Ammon's horn (tissue), 1 donor: ENCODE data around the gene FANCI.

Experiments used
- DNase-seq: peaks from one replicate; pipeline ENCODE4 v3.0.0-alpha.2; 2016; ENCODE audit warnings: low spot score

Gene FANCI

DNA sequence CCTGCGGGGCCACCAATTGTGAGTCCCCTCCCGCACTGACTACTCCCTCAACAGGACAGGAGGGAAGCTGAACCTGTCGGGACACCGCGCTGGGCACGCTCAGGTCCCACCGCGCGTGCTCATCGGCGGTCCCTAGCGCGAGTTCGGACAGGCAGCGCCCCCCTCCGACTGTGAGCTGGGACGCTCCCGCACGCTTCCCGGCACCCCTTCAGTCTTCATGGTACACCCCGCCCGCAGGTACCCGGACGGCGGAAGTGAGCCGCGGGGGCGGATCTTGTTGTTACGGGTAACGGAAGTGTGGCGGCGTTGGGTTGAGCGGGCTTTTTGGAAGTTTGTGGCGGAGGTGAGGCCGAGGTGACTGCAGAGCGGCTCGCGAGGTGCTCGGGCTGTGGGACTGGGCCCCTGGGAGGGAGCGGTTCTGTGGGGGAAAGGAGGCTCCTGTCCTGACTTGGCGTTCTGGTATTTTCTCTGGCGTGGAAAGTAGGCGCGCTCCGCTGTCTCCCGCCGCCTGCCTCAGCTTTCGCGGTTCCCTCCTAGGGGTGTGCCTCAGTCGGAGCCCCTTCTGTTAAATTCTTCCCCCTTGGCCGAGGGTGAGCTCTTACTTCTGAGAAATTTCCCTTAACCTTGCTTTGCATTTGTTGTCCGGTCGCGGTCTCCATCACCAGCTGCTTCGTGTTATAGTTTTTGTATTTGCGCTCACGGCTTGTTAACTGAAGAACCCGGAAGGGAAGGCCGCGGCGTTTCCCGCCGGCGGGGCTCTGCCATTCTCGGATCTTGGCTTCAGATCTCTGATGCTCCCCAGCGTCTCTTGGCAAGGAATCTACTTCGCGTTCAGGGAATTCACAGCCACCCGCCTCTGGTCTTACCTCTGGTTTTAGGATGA is at the start of gene FANCI:
TSS of gene FANCI (plus strand) at position 289 of the 883 bp plus-strand sequence. CDS start 3,669 bp downstream, outside the sequence.
- peak; percentile 95 for DNase-seq

DNA sequence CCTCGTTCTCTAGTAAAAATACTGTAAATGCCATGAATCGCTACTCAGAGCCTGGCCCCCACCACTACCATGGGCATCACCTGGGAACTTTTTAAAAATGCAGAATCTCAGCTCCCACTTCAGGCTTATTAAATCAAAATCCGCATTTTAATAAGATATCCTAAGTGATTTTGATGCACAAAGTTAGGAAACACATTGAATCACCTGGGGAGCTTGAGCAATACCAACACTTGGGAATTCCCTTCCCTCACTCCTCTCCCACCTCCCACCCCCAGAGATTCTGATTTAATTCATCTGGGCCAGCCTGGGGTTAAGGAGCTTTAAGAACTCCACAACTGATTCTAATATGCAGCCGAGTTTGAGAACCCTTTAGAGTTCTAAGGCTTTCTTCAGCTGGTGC is 49.2 kb upstream of the FANCI start:
- DNase-seq = no peak

DNA sequence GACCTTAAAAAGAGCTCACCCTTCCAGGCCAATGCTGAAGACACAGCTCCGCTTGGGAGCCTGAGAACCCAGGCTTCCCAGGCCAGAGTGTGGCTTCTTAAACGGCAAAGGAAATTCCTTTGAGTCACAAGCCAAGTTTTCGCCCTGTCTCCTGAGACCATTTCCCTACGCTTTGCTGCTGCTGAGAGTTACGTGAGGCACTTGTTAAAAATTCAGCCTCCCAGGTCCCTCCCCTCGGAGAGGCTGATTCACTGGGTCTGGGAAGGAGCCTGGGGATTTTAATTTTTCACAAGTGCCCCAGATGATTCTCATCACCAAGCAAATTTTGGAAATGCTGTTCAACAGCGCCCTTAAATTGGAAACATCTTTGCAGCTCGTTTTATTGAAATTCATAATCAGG is 47.9 kb upstream of the FANCI start:
- no peak for DNase-seq

DNA sequence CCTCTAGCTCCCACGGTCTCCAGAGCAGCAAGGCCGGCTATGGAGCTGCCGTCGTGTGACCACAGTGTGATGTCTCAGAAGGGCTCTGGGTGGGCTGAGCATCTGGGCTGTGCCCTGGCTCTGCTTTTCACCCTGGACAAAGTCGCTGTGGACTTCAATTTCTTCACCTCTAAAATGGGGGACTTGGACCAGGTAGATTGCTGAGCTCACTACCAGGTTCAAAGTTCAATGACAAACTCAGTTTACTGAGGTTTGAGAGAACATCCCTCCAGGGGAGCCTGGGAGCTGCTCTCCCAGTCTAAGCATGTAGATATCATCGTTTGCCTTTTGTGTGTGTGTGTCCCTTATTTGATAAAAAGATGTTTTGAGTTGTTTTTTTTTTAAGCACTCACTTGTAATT is 47.5 kb upstream of the FANCI start:
- DNase-seq = no peak

DNA sequence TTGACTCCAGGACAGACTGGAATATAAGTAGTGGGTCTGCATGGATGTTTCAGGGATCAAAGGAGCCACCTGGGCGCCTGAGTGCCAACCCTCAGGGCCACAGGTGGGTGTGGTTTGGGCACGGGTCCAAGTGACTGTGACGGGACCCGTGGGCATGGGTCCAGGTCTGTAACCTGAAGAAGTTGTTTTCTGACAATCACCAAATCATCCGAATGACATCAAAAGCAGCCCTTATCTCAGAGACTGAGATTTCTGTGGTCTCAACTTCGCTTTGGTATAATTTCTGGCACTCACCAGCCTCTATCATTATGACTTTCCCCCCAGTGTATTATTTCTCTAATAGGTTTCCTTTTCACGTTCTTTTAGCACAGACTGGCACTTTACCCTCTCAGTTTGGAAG is 46.8 kb upstream of the FANCI start:
- no peak for DNase-seq

DNA sequence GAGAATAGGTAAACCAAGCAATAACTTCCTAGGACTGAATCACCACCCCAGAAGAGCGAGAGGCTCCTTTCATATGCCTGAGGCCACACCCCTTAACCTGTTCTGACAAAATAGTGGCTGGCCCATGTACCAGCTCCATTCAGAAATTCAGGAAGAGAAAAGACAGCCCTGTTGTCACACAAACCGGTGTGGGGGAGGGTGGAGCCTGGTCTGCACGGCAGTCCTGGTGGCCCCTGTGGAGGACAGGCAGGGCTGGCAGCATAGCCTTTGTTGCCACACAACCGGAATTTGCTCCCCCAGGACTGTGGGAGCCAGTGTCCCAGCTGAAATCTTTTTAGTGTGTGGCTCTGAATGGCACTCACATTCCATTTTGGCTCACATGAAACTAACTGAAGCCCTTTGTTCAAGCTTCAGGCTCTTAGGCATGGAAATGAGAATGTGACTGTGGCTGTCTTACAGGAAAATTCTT is 46.2 kb upstream of the FANCI start:
- DNase-seq = peak; percentile 92

DNA sequence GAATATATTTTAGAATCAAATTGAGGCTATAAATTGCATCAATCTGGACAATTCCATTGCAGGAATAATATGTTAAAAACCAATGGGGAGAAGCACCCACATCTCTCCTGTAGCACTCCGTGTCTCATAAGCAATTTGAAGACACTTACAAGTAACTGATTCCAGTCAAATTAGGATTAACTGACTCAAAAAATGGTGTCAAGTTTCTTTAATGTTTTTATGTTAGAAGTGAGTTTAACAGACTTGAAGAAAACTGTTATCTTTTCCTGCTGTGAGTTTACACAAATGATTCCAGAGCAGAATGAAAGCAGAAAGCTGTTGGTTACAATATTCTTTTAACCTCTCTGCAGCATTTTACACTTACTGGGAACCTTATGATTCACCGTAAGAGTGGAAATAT is 45.6 kb upstream of the FANCI start:
- no peak for DNase-seq

DNA sequence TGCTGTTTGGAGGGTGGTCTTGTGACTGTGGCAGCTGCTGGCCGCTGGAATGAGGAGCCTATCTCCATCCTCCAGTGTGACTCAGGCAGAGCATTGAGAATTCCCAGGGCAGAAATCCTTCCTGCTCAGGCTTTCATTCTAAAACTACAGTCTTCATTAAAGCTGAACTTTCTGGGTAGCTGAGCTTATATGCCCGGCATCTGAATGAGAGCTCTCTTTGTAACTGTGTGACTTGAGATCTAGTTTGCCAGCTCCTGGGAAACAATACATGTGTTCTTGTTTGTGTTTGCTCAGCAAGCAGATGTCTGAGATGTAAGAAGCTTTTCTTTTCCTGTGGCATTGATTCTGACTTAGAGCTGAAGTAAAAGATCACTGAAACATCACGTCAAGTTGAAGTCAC is 44.8 kb upstream of the FANCI start:
- peak; percentile 86 for DNase-seq

DNA sequence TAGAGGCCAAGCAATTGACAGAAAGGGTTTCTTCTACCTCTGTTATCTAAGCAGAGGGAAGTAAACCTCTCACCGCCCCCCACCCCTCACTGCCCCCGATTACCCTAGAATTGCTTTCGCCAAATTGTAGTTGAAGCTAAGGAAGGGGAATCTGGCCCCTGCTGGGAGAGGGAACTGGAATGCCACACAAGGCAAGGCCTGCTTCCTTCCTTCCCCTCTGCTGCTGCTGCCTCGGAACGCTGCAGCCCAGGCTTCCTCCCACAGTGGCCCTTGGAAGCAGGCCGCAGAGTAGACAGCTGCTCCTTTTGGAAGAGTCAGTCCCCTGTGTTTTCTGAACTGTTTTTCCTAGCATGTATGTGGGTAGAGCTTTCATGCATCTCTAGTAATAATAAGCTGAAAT is 44.0 kb upstream of the FANCI start:
- DNase-seq = peak; percentile 74

DNA sequence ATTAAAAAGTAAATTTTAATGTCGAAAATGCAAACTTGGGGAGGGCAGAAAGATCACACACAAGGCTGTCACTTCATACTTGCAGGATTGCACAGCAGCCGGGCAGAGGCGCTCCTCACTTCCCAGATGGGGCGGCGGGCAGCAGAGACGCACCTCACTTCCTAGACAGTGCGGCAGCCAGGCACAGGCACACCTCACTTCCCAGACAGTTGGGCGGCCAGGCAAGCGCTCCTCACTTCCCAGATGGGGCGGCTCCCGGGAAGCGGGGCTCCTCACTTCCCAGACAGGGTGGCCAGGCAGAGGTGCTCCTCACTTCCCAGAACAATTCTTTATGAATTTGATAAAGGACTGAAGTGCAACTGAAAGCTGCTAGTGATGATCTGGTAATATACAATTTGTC is 43.6 kb upstream of the FANCI start:
- DNase-seq = no peak

DNA sequence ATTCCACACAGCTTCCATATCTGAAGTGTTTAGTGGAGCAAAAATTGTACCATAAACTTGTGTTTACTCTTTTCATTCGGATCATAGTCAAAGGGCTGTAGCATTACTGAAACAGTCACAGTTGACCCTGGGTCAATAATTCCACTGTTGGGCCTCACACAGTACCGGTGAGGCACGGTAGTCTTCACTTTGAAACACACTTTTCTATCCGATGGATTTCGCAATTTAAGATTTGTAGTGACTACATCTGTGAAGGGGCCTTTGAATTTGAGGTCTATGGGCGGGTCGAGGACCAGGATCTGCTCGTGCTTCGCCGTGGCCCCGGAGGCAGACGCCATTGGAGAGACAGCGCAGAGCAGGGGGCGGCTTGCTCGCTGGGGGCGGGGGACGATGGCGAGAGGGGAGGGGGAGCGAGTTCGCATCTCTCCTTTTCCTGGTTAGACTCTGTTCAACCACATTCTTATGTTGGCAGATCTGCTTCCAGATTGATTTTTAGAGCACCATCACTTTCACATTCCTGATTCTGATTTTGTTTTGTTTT is 42.2 kb upstream of the FANCI start:
- no peak for DNase-seq

DNA sequence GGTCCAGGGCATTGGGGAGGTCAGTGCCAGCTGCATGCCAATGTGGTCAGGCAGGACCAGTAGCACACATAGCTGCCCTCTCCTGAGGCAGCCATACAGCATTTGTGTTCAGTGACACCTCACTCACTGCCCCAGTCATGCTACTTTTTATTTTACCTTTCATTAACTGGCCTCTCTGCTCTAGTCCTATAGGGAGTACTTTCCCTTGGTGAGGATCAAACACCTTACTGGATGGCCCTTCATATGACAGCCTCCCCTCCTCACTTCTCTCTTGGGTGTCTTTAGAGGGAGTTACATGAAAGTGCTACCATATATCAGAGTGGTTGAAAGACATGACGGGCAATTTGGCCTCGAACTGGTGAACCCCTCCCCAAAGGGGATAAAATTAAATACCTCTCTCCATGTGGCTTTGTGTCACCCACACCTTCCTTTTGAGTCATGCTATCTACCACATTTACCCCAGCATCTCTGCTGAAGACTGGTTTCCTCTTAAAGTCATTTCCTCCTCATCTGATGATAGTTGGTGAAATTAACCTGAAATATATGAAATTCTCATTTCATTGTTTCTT is 40.0 kb upstream of the FANCI start:
- no peak for DNase-seq

DNA sequence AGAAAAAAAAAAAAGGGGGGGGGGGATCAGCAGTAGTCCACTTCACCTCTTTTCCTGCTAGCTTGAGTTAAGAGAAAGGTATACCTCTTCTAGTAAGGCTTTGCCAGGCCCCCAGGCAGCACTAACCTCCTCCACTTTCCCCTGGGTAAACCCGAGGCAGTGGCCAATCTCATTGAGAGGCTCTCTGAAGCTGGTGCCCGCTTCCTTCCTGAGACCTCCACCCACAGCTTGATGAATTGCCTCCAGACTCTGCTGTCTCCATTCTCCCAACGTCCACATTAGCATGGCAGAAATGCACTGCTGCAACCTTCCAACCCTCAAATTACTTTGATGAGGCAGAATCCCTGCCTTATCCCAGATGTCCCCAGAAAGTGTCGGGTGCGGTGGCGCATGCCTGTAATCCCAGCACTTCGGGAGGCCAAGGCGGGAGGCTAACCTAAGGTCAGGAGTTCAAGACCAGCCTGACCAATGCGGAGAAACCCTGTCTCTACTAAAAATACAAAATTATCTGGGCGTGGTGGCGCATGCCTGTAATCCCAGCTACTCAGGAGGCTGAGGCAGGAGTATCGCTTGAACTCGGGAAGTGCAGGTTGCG is 37.7 kb upstream of the FANCI start:
- no peak for DNase-seq

DNA sequence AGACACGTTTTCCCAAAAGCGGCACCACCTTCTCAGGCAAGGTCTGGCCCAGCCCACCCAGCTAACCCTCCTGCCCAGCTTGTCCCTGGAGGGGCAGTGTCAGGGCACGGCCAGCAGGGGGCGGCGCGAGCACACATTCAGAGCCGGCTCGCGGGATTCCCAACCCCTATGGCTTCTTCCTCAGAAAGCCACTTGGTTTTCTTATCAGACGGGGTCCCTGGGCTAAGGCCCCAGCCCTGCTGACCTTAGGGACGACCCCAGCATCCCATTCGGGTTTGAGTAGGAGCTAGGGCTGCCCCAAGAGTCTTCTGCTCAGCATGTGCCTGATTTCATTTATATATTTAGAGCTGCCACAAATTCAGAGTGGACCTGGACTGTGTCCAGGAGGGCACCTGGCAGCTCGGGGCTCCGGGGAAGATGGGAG is 36.9 kb upstream of the FANCI start:
- DNase-seq = peak; percentile 84

DNA sequence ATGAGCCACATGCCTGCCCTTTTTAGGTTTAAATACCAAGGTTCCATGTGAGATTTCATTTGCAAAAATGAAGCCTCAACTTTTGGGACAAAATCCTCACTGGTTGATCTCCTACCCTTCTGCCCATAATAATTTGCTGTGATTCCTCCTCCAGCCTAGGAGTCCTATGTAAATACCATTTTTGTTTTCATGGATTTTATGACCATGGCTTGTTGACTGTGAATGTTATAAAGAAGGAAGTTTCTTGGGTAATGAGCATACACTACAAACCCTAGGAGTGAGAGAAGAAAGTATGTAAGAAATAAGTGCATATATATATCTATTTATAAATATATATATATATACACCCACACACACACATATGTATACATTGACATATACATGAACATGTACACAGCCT is 35.5 kb upstream of the FANCI start:
- no peak for DNase-seq

DNA sequence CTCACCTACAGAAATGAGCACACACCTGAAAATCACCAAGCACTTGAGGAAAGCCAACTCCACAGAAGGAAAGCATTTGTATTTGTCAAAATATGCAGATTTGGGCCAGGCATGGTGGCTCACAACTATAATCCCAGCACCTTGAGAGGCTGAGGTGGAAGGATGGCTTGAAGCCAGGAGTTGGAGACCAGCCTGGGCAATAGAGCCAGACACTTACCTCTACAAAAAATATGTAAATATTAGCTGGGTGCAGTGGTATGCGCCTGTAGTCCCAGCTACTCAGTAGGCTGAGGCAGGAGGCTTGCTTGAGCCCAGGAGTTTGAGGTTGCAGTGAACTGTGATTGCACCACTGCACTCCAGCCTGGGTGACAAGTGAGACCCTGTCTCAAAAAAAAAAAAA is 34.7 kb upstream of the FANCI start:
- no peak for DNase-seq

DNA sequence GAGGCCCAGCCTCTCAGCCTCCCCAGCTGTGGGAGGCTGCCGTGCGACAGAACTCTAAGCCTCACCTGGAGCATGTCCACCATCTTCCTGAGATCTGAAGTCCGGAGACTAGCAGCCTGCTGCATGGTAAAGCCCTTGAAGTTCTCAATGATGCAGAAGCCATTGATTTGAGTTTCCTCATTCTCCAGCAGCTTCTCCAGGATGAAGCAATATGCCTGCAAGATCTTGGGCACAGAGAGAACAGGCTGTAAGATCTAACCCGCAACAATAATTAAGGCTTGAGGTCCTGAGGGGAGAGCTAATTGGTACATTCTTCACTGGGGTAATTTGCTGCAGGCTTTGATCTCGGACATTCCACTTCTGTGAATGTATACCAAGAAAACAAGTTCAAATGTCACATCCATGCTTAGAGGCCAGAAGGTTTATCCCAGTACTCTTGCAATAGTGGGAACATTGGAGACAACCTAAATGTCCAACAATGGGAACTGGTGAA is 32.1 kb upstream of the FANCI start:
- DNase-seq = no peak

DNA sequence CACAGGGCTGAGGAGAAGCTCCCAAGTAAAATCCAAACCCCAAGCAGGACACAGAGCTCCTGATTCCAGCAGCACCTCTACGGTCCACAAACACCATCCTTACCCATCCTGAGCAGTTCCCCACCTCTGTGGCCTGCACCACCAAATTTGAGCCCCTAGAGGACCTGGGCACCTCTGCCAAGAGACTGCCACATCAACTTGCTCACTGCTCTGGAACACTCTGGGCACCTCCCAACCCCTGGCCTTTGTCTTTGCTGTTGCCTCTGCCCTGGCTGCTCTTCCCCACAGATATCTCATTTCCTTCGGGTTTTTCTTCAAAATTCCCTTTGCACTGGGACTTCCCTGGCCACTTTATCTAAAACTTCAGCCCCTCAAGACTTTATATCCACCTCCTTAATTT is 28.2 kb upstream of the FANCI start:
- DNase-seq = no peak

DNA sequence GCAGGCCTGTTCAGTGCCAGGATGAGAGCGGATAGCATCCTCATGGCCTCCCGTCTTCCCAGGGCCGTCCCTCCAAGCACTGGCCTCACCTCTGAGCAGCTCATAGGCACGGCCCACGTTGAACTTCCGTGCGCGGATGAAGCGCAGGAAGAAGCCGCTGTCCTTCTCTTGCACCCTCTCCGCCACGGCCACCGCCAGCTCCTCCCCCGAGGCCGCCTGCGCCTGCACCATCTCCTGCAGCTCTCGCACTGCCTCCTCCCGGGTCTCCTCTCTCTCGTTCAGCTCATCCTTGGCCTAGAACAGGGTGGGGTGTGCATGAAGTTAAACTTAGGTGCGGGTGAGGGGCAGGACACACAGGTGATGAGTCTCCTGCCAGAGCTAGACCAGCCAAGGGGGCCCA is 26.7 kb upstream of the FANCI start:
- no peak for DNase-seq

DNA sequence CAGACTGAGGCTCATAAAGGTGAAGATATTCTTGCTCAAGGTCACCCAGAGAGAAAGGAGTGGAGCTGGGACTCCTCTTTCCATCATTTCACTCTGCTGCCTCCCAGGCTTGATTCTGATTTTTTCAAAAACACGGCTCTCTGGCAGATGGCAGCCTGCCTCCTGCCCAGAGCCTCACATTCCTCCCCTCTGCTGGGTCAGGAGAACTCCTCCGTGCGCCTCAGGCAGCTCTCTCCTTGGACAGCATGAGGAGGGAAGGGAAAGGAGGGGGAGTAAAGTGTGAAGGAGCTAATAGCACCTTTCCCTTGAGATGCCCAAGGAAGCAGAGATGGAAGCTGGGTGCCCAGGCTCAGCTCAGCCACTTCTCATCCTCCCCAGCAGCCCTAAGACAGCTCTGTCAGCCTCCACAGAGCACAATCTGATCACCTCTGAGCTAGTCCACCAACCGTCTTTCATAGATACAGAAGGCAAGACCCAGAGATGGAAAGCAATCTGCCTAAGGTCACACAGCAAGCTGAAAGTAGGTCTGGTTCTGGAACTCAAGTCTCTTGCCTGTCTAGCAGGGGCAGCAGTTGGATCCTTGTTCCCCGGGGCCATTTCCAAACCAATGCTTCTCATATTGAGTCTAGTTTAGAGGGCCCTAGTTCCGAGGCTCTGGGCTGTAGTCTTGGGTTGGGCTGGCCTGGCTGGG is 25.9 kb upstream of the FANCI start:
- no peak for DNase-seq

DNA sequence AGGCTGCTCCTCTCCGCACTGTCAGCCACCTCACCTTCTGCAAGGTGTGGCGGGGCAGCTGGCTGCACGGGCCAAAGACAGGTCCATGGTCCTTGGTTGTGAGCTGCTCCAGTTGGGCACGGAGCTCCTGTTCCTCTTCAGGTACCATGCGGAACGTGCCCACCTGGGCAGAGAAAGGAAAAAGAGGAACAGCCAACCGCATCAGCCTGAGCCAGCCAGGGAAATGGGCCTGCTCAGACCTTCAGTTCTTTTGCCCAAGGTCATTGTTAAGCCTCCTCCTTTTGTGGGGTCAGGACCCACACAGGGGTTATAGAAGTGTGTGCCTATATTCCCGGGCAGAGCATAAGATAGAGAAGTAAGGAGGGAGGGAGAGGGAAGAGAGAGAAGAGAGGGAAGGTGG is 25.2 kb upstream of the FANCI start:
- DNase-seq = no peak

DNA sequence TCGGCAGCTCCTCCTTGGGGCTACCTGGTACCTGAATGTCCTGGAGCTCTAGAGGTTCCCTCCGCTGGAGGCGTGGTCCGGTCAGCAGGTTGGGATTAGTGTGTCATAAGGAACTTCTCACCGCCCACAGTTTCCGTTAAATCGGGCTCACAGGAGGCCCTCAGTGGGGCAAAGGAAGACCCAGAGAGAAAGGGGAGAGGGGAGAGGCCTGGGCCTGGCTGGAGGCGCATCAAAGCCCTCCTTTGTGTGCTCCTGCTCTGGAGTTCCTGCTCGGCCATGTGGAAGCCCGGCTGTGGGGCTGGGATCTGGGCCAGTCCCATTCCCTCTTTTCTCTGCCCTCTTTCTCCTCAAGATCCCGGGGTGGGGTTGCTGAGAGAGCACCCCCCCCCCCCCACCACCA is 22.2 kb upstream of the FANCI start, which contains the start of gene RLBP1:
TSS of gene RLBP1 (minus strand) at position 37 of the 400 bp plus-strand sequence. CDS start 2,604 bp downstream, outside the sequence.
- peak; percentile 54 for DNase-seq
